GM18505 (cell line): ENCODE measurements around the gene NCOR2.

Source experiments
- ATAC-seq: cut with Tn5 transposase; IDR thresholded peaks from one replicate; pipeline ENCODE4 v1.9.1; 2021; ENCODE audit not compliant: unreplicated experiment
- POLR2A ChIP-seq: IDR thresholded peaks from 4 replicates; pipeline ENCODE4 v1.6.1; 2011; ENCODE audit warnings: borderline replicate concordance; ENCODE audit not compliant: insufficient read depth, insufficient read length; ENCODE audit errors: extremely low read depth

The NCOR2 gene

DNA sequence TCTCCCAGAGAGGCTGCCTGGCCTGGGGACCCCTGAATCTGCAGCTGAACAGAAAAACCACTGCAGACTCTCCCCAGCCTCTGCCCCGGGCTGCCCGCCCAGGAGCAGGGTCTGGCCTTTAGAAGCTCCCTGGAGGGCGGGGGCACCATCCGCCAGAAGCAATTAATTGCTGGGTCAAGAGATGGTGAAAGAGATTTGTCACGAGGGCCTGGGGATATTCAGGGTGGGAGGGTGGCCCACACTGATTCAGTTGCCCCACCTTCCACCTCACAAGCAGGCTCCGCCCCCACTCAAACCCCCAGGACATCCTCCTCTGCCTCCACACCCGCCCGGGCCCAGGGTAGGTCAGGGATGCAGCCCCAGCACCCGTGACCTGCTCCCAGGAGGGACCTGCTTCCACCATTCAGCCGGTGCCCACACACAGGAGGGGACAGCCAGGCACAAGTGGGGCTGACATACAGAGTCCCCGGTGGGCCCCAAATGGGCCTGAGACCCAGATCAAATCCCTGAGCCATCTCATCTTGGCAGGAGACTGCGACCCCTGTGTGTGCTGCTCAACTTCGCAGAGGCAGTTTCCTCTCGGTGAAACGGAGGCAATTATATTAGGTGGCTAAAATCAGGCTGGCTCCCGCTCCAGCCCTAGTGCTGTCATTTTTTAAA, 23.0 kb downstream of the NCOR2 start:
- no peak for TF ChIP-seq POLR2A
- no peak for ATAC-seq

DNA sequence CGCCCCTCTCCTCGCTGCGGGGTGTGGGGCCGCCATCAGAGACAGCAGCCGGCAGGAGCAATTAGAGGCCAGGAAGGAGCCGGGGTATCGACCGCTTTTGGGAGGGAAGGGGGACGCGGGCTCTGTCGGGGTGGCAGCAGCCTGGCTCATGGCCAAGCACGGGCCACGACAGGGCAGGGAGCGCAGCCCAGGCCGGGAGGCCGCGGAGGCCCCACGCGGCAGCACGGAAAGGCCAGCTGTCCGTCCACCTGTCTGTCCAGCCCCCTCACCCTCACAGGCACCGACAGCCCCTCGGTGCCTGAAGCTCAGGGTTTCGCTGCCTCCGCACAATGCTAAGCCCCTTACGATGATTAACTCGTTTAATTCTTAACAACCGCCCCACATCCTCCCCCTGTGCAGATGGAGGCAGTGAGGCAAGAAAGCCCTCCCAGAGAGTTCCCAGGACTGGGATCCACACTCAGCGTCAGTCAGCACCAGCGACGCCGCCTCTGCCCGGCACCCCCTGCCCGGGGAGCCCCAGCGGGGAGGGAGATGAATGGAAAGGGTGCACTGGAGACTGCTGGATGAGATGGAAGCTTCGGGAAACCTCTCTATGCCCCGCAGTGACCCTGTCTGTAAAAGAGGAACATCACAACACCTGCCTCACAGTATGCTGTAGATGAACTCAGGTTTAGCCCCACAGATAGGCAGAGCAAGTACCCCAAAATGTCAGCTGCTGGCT, 23.7 kb downstream of the NCOR2 start:
- no peak for ATAC-seq
- TF ChIP-seq POLR2A, result no peak

DNA sequence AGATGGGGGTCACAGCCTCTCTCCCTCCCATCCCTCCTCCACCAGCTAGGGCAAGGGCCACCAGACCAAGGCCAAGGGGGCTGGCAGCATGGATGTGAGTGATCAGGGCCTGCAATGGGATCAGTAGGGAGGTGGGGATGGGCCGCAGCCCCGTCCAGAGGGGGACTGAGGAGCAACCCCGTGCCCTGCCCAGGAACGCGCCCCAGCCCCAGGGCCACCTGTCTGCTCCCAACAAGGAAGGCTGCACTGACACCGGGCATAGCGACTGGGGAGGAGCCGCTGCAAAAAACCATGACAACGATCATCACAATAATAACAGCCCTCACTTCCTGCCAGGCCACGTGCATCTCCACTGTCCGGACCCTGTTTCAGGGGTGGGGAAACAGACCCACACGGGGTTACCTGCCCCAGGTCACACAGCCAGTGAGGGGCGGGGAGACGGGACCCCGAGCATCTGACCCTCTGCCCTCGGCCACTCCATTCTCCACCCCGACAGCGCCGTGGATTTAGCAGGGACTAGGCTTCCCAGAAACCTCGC, 24.3 kb downstream of the NCOR2 start:
- ATAC-seq, result no peak
- no peak for TF ChIP-seq POLR2A

DNA sequence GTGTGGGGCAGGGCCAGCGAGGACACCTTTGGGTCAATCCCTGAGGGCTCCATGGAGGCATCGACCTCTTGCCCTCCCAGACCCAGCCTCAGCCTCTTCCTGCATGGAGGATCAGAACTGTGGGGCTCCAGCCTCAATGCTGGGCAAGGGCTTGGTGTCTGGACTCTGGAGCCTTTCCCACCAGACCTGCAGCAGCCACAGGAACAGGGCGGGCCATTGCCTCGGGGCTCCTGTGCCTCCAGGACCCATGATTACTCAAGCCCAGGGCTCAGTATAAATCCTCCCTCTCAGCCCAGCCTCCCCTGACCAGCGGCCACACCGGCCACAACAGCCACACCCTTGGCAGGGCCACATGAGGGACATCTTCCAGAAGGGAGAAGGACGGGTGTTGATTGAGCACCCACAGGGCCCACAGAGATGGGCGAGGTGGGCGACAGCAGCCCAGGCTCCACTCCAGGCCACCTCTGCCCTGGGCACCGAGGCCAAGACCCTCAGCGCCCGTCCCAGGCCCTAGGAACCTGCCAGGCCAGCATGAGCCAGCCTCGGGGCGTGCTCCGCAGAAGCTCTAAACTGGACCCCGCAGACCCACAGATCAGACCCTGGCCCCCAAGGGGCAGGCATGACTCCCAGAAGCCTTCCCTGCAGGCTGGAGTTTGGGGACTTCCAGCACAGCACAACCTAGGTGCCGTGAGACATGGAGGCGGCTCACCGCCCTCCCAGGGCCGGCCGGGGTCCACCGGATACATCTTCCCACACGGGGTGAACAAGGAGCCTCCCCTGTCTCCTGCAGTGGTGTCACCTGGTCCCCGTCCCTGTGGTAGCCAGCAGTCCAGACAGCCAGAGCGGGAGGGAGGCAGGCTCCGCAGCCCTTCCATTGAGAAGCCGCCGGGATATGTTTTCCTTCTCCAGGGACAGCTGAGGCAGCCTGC, 25.1 kb downstream of the NCOR2 start:
- ATAC-seq, result no peak
- TF ChIP-seq POLR2A, result no peak

DNA sequence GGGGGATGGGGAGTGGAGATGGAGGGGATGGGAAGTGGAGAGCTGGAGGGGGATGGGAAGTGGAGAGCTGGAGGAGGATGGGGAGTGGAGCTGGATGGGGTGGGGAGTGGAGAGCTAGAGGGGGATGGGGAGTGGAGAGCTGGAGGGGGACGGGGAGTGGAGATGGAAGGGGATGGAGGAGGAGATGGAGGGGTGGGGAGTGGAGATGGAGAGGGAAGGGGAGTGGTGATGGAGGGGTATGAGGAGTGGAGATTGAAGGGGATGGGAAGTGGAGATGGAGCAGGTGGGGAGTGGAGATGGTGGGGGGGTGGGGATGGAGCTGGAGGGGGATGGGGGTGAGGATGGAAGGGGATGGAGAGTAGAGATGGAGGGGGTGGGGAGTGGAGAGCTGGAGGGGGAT, 26.1 kb downstream of the NCOR2 start:
- no peak for ATAC-seq
- TF ChIP-seq POLR2A, result no peak

DNA sequence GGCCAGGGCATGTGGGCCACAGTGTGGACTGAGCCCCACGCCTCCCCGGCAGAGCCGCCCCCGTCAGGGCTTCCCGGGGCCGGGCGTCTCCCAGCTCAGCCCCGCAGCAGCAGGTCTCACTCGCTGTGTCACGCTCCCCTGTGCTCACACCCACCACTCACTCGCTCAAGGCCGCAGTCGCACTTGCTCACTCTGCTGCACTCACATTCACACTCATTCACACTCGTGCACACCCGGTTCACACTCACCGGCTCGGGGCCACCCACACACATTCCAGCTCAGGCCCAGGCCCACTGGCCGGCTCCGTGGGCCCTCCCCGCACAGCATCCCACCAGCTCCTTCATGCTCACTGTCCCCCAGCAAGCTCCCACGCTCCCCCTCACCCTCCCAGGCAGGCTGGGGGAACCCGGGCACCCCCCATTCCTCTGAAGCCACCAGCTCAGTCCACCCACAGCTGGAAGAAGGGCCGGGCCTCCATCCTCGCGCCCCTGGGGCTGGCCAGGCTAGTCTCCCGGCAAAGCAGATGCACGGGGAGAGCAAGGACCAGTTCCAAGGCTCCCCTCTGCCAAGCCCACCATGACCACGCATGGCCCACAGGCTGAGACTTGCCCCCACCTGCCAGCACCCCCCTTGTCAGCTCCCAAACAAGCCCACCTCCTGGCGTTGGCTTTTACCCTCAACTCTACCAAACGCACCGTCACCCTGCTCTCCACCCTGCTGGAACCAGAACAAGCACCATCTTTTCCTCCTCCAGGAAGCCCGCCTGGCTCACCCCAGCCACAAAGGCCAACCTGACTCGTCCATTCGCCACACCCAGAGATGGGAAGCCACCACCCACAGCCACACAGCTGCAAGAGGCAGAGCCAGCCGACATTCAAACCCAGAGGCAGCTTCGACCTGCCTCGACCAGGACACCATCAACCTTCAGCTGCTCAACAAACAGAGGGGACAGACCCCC, 28.0 kb downstream of the NCOR2 start:
- ATAC-seq, result no peak
- TF ChIP-seq POLR2A, result no peak

DNA sequence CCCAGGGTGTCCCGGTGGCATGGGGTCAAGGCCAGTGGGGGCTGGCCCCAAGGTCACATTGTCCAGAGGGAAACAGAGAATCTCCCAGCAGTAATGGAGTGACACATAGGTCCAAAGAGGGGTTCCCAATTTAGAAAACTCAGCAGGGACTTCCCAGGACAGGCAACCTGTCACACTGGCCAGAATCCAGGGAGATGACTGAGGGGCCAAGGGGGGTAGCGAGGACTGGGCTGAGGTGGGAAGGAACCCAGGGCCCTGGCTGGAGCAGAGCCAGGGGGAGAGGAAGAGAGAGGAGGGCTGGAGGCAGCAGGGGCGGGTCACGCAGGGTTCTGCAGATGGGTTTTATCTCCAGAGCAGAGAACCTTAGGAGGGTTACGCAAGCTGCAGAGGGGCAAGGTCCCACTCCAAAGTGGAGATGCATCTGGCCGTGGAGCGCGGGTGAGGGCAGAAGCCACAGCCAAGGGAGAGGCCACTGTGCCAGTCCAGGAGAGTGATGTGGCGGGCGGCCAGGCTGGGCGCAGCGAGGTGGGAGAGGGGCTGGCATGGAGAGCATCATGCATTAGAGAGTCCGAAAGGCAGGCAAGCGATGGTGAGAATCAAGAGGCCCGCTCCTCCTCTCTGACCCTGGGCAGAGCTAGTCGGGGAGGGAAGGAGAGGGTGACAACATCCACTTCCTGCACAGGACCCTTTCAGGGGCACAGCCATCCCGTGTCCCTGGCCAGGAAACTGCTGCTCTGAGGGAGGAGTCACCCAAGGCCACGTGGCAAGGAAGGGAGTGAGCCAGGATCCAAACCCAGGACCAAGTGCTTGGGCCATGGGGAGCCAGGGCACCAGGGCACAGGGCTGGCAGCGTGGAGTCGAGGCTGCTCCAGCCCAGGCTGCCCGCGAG, 29.0 kb downstream of the NCOR2 start:
- TF ChIP-seq POLR2A, result no peak
- ATAC-seq, result no peak

DNA sequence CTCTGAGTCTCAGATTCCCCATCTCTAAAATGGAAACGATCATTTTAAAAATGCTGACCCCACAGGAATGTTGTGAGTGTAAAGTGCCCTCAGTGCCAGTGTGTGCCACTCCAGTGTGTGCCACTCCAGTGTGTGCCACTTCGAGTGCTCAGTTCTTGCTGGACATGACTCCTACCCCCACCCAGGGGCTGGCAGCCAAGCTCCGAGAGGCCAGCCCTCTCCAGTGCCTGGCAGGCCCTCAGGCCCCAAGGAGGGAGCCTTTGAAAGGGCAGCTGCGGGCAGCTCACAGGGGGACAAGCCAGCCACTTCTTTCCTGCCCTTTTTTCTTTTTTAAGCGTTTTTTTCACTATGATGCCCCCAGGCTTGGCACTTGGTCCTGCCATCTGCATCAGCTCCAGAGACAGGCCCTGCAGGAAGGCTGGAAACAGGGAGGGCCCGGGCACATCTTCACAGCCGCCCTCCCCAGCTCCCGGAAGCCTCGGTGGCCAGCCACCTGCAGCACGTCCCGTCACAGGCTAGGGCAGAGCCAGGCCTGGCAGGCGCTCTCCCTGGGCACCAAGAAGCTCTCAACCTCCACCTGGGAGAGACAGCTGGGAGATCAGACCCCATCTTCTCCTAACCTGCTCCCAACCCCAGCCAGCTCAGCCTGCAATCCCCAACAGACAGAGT, 29.8 kb downstream of the NCOR2 start:
- no peak for TF ChIP-seq POLR2A
- ATAC-seq, result no peak

DNA sequence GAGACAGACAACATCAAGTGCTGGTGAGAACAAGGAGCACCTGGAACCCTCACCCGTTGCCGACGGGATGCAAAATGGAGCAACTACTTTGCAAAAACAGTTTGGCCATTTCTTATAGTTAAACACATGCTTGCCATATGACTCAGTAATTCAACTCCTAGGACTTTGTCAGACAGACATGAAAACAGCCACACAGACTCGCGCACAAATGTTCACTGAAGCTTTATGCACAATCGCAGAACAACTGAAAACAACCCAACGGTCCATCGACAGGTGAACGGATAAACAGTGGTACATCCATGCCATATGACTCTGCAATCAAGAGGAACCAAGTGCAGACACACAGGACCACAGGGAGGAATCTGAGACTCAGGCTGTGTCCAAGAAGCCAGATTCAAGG, 30.8 kb downstream of the NCOR2 start:
- TF ChIP-seq POLR2A, result no peak
- ATAC-seq, result no peak

DNA sequence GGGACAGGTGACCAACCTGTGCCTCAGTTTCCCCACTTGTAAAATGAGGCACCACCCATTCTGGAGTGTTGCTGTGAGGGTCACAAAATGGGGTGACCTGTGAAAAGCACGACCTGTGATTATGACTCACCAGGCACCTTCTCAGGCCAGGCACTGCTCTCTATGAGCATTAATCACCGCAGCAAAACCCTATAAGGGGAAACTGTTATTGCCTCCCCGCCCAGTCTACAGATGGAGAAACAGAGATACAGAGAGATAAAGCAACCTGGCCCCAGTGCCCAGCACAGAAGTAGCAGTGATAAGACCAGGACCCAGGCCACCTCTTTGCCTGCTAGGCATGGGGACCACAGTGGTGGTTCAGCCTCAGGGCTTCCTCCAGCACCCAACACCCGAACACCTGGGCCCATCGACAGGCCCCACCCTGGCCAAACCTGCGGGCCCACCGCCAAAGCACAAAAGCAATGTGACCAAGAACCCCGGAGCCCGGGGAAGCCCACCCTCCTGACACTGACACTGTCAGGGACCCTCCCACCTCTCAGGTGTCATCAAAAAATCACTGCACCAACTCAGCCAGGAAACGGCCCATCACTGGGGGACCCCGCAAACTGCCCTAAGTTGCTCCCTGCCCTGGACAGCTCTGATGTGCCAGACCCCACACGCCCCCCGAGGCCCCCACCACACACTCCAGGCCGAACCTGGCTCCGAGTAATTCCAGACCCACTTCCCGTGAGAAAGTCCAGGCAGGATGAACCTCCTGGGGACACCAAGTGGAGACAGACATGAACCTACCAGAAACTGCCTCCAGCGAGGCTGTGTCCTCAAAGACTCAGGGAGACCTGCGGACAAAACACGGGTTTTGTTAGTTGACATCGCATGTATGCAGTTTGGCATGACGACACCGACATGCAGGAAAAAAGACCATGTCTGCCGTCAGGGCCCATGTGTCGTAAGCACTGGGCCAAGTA, 32.4 kb downstream of the NCOR2 start:
- ATAC-seq, result no peak
- no peak for TF ChIP-seq POLR2A
